Stomach (tissue), 19 donors: ENCODE results near the gene FBXL19. TPM values are rescaled to one million over a fixed set of nuclear protein-coding genes. Genes with fewer than 3 reads are reported as not detected.

Experiments
- DNase-seq, 2 donors: peaks; one replicate each; pipeline versions ENCODE4 v3.0.0 to v3.0.0-alpha.2; 2013 to 2019
- H3K27ac ChIP-seq, 5 donors: fragments of 200-600 bp in 4 of 5; sonication (generic) in 4 of 5; one replicate each; pipeline ENCODE4 v1.5.1; 2013 to 2019; ENCODE audit warnings: mild to moderate bottlenecking in 1 of 5, moderate library complexity in 1 of 5
- H3K27me3 ChIP-seq, 3 donors: fragments of 200-600 bp; sonication (generic); one replicate each; pipeline ENCODE4 v1.5.1; 2017 to 2019; ENCODE audit warnings: mixed run types in 1 of 3
- H3K36me3 ChIP-seq, 4 donors: fragments of 200-600 bp; sonication (generic); 1 replicate in 3 of 4; 2 replicates in 1 of 4; pipeline ENCODE4 v1.5.1; 2016 to 2019
- H3K4me1 ChIP-seq, 4 donors: fragments of 200-600 bp; sonication (generic); one replicate each; pipeline ENCODE4 v1.5.1; 2016 to 2019
- H3K4me3 ChIP-seq, 4 donors: fragments of 200-600 bp; sonication (generic) in 3 of 4; one replicate each; pipeline ENCODE4 v1.5.1; 2016 to 2019; ENCODE audit warnings: mild to moderate bottlenecking in 1 of 4
- H3K9me3 ChIP-seq, 4 donors: fragments of 200-600 bp; sonication (generic); one replicate each; pipeline ENCODE4 v1.5.1; 2016 to 2019
- EP300 ChIP-seq: sonication (generic); formaldehyde crosslinking; IDR thresholded peaks from one replicate; pipeline ENCODE4 v1.6.1; 2017; ENCODE audit warnings: antibody characterized with exemption
- POLR2A ChIP-seq, 4 donors: fragments of 450-650 bp; IDR thresholded peaks; one replicate each; pipeline ENCODE4 v1.6.1; 2016; ENCODE audit warnings: antibody characterized with exemption in 4 of 4, control low read depth in 2 of 4, mild to moderate bottlenecking in 1 of 4, moderate library complexity in 1 of 4
- POLR2AphosphoS5 ChIP-seq, 3 donors: sonication (generic); formaldehyde crosslinking; IDR thresholded peaks; one replicate each; pipeline ENCODE4 v1.6.1; 2016; ENCODE audit warnings: antibody characterized with exemption in 3 of 3
- WGBS, 5 donors: extraction: QIAGEN DNeasy Blood & Tissue Kit in 3 of 5; methylation state at CpG; one replicate each; pipeline versions ENCODE4 v1.1.5 to v1.1.7; 2013 to 2018; 5-methylcytosine and 5-hydroxymethylcytosine counted together
- intact Hi-C: fragments of 100-400 bp; cut with DNase I; formaldehyde crosslinking; loops from one replicate; pipeline ENCODE4 v1.15.1; 2023; ENCODE audit warnings: low total_unique reads
- long read RNA-seq, 10 donors: transcript quantifications; one replicate each; lab custom pipeline, GENCODE V29; 2026
- polyA plus RNA-seq, 3 donors: library from polyadenylated mRNA; stranded (reverse); fragments of 200-250 nt; gene quantifications; one replicate each; pipeline ENCODE4 v1.2.3, GENCODE V29; 2013
- total RNA-seq, 5 donors: library from RNA; depleted of rRNA; stranded (reverse); fragments of >200 nt; gene quantifications; one replicate each; pipeline versions ENCODE4 v1.1.0 to v1.2.3, GENCODE V29; 2014 to 2016
- TF ChIP-seq, protein P1 (sequence below), 7 experiments: fragments of 450-650 bp in 4 of 7; fragments of 200-600 bp in 3 of 7; sonication (generic) in 3 of 7; IDR thresholded peaks; one replicate each; pipeline ENCODE4 v1.5.1; 2016 to 2019; ENCODE audit warnings: antibody characterized with exemption in 7 of 7, control low read depth in 2 of 7, mild to moderate bottlenecking in 1 of 7
- donor health status: healthy with polysubstance abuse.
- donor health status: Bipolar disorder and iron deficiency.
- donor health status: healthy.

The FBXL19 gene, protein sequence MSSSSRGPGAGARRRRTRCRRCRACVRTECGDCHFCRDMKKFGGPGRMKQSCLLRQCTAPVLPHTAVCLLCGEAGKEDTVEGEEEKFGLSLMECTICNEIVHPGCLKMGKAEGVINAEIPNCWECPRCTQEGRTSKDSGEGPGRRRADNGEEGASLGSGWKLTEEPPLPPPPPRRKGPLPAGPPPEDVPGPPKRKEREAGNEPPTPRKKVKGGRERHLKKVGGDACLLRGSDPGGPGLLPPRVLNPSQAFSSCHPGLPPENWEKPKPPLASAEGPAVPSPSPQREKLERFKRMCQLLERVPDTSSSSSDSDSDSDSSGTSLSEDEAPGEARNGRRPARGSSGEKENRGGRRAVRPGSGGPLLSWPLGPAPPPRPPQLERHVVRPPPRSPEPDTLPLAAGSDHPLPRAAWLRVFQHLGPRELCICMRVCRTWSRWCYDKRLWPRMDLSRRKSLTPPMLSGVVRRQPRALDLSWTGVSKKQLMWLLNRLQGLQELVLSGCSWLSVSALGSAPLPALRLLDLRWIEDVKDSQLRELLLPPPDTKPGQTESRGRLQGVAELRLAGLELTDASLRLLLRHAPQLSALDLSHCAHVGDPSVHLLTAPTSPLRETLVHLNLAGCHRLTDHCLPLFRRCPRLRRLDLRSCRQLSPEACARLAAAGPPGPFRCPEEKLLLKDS
- 100 to 1,000 TPM in 1 of 5 donors, 10 to 100 TPM in 1, 1 to 10 TPM in 3; 6.7 to 252 (median 9.7) TPM for total RNA-seq
- 10 to 100 TPM in 1 of 3 donors, 1 to 10 TPM in 2; 5.8 to 12.7 (median 8.2) TPM for polyA plus RNA-seq
- long read RNA-seq, donor 1, result 0 reads
- long read RNA-seq, donor 2, result 0 reads
- long read RNA-seq, donor 3, result 0 reads
- long read RNA-seq, donor 4, result 0 reads
- long read RNA-seq, donor 5, result 0 reads
- long read RNA-seq, donor 6, partial matches to known transcripts, result 0 of 1 reads
- long read RNA-seq, donor 6, other reads (novel, unspliced or antisense), result 0 of 1 reads
- long read RNA-seq, donor 7, result 0 reads
- long read RNA-seq, donor 8, partial matches to known transcripts, result 14 of 14 reads
- long read RNA-seq, donor 8, other reads (novel, unspliced or antisense), result 0 of 14 reads
- long read RNA-seq, donor 9, result 0 reads
- long read RNA-seq, donor 10, result 0 reads

DNA sequence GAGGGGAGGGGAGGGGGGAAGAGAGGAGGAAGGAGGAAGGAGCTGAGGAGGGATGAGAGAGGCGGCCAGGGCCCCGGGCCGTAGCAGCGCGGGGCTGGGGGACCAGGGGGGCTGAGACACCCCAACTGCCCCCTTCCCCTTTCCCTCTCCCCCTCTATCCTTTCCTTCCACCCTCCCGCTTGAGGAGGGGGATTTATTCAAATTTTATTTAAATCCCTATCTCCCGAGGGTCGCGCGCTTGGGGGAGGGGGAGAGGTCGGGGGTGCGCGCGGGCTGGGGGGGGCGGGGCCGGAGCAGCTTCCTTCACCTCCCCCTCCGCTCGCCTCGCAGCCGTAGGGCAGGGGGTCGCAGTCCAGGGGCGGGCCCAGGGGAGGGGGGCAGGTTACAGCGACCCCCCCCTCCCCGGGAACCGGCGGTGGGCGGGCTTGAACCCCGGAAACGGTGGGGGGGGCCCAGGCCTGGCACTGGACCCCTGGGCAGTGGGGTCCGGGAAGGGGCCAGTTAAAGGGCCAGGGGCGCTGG lies at the start of gene FBXL19:
TSS of gene FBXL19 (plus strand) at position 19 of the 522 bp plus-strand sequence. CDS start 2,183 bp downstream, outside the sequence.
- Histone ChIP-seq H3K27ac (peak within 1 kb of the TSS; percentile 90 to 94 (median 91)), H3K9me3 (no peaks in the 10 kb centered on the region), H3K4me3 (peak within 1 kb of the TSS; percentile 63 to 85 (median 74)), H3K27me3 (no peaks in the 10 kb centered on the region), H3K4me1 (peaks cover 18 to 52% (median 37%) of the 10 kb centered on the region in 4 donors), H3K36me3 (peaks cover 0 to 32% (median 30%) of the 10 kb centered on the region in 4 donors)
- TF ChIP-seq EP300 (no peak), POLR2A (IDR thresholded peaks at IDR 0.05) (no peak), POLR2AphosphoS5 (IDR thresholded peaks at IDR 0.05) (no peak)
- TF ChIP-seq, protein P1, sequence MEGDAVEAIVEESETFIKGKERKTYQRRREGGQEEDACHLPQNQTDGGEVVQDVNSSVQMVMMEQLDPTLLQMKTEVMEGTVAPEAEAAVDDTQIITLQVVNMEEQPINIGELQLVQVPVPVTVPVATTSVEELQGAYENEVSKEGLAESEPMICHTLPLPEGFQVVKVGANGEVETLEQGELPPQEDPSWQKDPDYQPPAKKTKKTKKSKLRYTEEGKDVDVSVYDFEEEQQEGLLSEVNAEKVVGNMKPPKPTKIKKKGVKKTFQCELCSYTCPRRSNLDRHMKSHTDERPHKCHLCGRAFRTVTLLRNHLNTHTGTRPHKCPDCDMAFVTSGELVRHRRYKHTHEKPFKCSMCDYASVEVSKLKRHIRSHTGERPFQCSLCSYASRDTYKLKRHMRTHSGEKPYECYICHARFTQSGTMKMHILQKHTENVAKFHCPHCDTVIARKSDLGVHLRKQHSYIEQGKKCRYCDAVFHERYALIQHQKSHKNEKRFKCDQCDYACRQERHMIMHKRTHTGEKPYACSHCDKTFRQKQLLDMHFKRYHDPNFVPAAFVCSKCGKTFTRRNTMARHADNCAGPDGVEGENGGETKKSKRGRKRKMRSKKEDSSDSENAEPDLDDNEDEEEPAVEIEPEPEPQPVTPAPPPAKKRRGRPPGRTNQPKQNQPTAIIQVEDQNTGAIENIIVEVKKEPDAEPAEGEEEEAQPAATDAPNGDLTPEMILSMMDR (IDR thresholded peaks at IDR 0.05), result no peak
- intact Hi-C loops, result no loop called here
- WGBS, 5 donors, result 0 to 1% (median 0%) methylated on average over 12 to 31 of the region's 31 CpGs
- DNase-seq, result peak in 1 of 2 donors; percentile 82

DNA sequence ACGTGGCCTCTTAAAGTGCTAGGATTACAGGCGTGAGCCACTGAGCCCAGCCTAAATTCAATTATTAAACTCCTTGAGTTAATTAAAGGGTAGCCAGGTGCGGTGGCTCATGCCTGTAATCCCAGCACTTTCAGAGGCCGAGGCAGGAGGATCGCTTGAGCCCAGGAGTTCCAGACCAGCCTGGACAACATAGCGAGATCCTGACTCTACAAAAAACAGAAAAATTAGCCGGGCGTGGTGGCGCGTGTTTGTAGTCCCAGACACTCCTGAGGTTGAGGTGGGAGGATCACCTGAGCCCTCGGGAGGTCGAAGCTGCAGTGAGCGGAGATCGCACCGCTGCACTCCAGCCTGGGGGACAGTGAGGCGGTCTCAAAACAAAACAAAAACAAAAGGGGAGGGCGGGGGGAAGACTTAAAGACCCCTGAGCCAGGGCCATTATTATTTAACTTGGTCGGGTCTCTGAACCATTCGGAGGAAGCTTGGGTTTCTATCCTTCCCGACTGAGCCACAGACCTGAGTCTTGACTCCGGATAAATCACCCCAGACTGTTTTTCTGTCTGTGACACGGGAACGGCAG lies 49.0 kb upstream of the FBXL19 start:
- H3K9me3 ChIP-seq, result no peaks in the 10 kb centered on the region
- TF ChIP-seq POLR2A (IDR thresholded peaks at IDR 0.05) (no peak), POLR2AphosphoS5 (IDR thresholded peaks at IDR 0.05) (no peak), EP300 (no peak)
- TF ChIP-seq, protein P1 (IDR thresholded peaks at IDR 0.05), result no peak
- H3K4me1 ChIP-seq, result peaks cover 21 to 44% (median 34%) of the 10 kb centered on the region in 4 donors
- no peaks in the 10 kb centered on the region for H3K27me3 ChIP-seq
- DNase-seq, result no peak
- peak overlapping the region; percentile 93 to 97 (median 94) for H3K27ac ChIP-seq
- peak overlapping the region; percentile 81 to 95 (median 92) for H3K4me3 ChIP-seq
- intact Hi-C loops, result no loop called here
- WGBS, 5 donors, result 20 to 27% (median 20%) methylated on average over 23 of the region's 23 CpGs
- H3K36me3 ChIP-seq, result peaks cover 0 to 21% (median 10%) of the 10 kb centered on the region in 4 donors

DNA sequence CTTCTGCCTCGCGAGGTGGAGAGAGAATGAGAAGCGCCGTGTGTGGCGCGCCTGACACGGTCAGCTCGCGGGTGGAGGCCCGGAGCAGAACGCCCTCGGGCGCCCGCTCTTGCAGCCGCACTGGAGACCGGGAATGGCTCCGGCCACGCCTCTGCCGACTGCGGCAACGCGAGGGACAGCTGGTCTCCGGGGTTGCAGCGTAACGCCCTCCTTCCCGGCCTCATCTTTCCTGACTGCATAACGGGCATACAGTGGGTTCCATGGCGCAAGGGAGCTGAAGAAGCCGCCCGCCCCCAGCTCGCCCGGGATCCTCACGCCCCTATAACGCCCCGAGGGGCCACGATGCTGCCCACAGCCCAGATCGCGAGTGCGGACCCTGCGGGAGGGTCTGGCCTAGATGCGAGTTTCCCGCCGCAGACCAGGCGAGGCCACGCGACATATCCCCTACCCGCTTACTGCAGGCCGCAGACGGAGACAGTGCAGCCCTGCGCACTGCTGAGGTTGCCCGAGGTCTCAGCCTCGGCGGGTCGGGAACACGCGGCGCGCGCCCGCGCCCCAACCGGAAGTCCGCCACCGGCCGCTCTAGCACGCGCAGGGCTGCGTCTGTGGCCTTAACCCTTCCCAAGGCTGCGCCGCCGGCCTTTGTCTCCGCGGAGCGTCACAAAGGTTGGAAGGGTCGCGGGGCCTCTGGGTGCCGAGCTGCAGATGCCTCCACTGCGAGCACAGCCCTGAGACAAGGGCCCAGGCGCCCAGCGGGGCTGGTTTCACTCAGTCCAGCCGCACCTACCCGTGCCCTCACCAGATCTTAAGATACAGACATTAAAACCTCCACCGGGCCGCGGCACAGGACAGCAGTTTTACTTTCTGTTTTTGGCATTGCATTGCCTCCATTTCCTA lies 48.3 kb upstream of the FBXL19 start:
- Histone ChIP-seq H3K4me1 (peaks cover 21 to 44% (median 34%) of the 10 kb centered on the region in 4 donors), H3K36me3 (peaks cover 0 to 26% (median 16%) of the 10 kb centered on the region in 4 donors), H3K27ac (peak overlapping the region; percentile 93 to 97 (median 94)), H3K4me3 (peak overlapping the region; percentile 81 to 95 (median 92)), H3K27me3 (no peaks in the 10 kb centered on the region), H3K9me3 (no peaks in the 10 kb centered on the region)
- DNase-seq, result peak; percentile 93 to 98
- WGBS, 5 donors, result 0% methylated on average over 38 to 85 of the region's 85 CpGs
- intact Hi-C loops, result no loop called here
- TF ChIP-seq POLR2A (IDR thresholded peaks at IDR 0.05) (peak in 2 of 4 donors; percentile 45 to 68), EP300 (no peak), POLR2AphosphoS5 (IDR thresholded peaks at IDR 0.05) (peak; percentile 88 to 97 (median 90))
- TF ChIP-seq, protein P1 (IDR thresholded peaks at IDR 0.05), result no peak
